SK-N-SH treated with all-trans-retinoic acid at 6 μM for 48 hours (cell line): ENCODE measurements around the gene KCNJ18.
"Not testable (repeated sequence)": the region's sequence is repeated elsewhere in the genome, so short reads cannot be mapped to it uniquely, and the experiment has no call there.

Experiments used
- BACH2 ChIP-seq: fragments of 250-450 bp; sonication (Bioruptor Pico); IDR thresholded peaks from 2 replicates; pipeline ENCODE4 v1.9.0; 2021; ENCODE audit warnings: mild to moderate bottlenecking, borderline replicate concordance
- CREB5 ChIP-seq: fragments of 250-450 bp; sonication (Bioruptor Pico); IDR thresholded peaks from 2 replicates; pipeline ENCODE4 v1.5.1; 2020; ENCODE audit warnings: low read depth, mild to moderate bottlenecking, moderate library complexity
- PATZ1 ChIP-seq: fragments of 250-450 bp; sonication (Bioruptor Pico); IDR thresholded peaks from 2 replicates; pipeline ENCODE4 v1.8.0; 2020; ENCODE audit warnings: mild to moderate bottlenecking, moderate library complexity, borderline replicate concordance
- RARB ChIP-seq: fragments of 250-450 bp; sonication (Bioruptor Pico); IDR thresholded peaks from 2 replicates; pipeline ENCODE4 v1.8.0; 2021; ENCODE audit warnings: mild to moderate bottlenecking, moderate library complexity
- ZFP3 ChIP-seq: fragments of 250-450 bp; sonication (Bioruptor Pico); IDR thresholded peaks from 2 replicates; pipeline ENCODE4 v1.5.0; 2020; ENCODE audit warnings: mild to moderate bottlenecking, moderate library complexity

- not testable (repeated sequence) for TF ChIP-seq RARB; CREB5 (CRISPR knock-in tag); BACH2 (CRISPR knock-in tag); PATZ1 (CRISPR knock-in tag); ZFP3
Measured at GRCh38 chr17:21749696-21750531, 57.6 kb downstream of the KCNJ18 start.
